ENCODE results near the gene AFF2.

The AFF2 gene

GRCh38 chrX:148500423-148501385 is at the start of gene AFF2:
Gene AFF2 (plus strand): TSS chrX:148500617. CDS start chrX:148501098, 481 bp downstream.
- in situ Hi-C loops (cut with MboI; ENCODE audit: low sequenced_read_pairs), result no loop called here

GRCh38 chrX:148457279-148457678 is 43.1 kb upstream of the AFF2 start:
- in situ Hi-C loops (cut with MboI; ENCODE audit: low sequenced_read_pairs), result no loop called here

- in situ Hi-C loops (cut with MboI; ENCODE audit: low sequenced_read_pairs), result no loop called here
These were observed 41.1 kb upstream of the AFF2 start for GRCh38 chrX:148459343-148459742.

GRCh38 chrX:148466292-148466691 is 34.1 kb upstream of the AFF2 start:
- in situ Hi-C loops (cut with MboI; ENCODE audit: low sequenced_read_pairs), result no loop called here

- in situ Hi-C loops (cut with MboI; ENCODE audit: low sequenced_read_pairs), result no loop called here
These were observed 30.1 kb upstream of the AFF2 start for GRCh38 chrX:148470324-148470723.

GRCh38 chrX:148474030-148474429 is 26.4 kb upstream of the AFF2 start:
- in situ Hi-C loops (cut with MboI; ENCODE audit: low sequenced_read_pairs), result no loop called here

- in situ Hi-C loops (cut with MboI; ENCODE audit: low sequenced_read_pairs), result no loop called here
These were observed 8.4 kb upstream of the AFF2 start for GRCh38 chrX:148492057-148492456.

- in situ Hi-C loops (cut with MboI; ENCODE audit: low sequenced_read_pairs), result no loop called here
These were observed 5.2 kb upstream of the AFF2 start for GRCh38 chrX:148495176-148495575.

- in situ Hi-C loops (cut with MboI; ENCODE audit: low sequenced_read_pairs), result no loop called here
These were observed 2.4 kb upstream of the AFF2 start for GRCh38 chrX:148498067-148498466.

GRCh38 chrX:148499638-148500422 is 587 bp upstream of the AFF2 start:
- in situ Hi-C loops (cut with MboI; ENCODE audit: low sequenced_read_pairs), result no loop called here

GRCh38 chrX:148501386-148502066 is 1.1 kb downstream of the AFF2 start:
- in situ Hi-C loops (cut with MboI; ENCODE audit: low sequenced_read_pairs), result no loop called here

- in situ Hi-C loops (cut with MboI; ENCODE audit: low sequenced_read_pairs), result no loop called here
These were observed 4.1 kb downstream of the AFF2 start for GRCh38 chrX:148504506-148504905.

- in situ Hi-C loops (cut with MboI; ENCODE audit: low sequenced_read_pairs), result no loop called here
These were observed 7.0 kb downstream of the AFF2 start for GRCh38 chrX:148507418-148507817.

GRCh38 chrX:148512453-148512852 is 12.0 kb downstream of the AFF2 start:
- in situ Hi-C loops (cut with MboI; ENCODE audit: low sequenced_read_pairs), result no loop called here

GRCh38 chrX:148513661-148514060 is 13.2 kb downstream of the AFF2 start:
- in situ Hi-C loops (cut with MboI; ENCODE audit: low sequenced_read_pairs), result no loop called here

- in situ Hi-C loops (cut with MboI; ENCODE audit: low sequenced_read_pairs), result no loop called here
These were observed 16.8 kb downstream of the AFF2 start for GRCh38 chrX:148517176-148517575.

GRCh38 chrX:148522006-148522405 is 21.6 kb downstream of the AFF2 start:
- in situ Hi-C loops (cut with MboI; ENCODE audit: low sequenced_read_pairs), result no loop called here

- in situ Hi-C loops (cut with MboI; ENCODE audit: low sequenced_read_pairs), result no loop called here
These were observed 23.1 kb downstream of the AFF2 start for GRCh38 chrX:148523303-148524080.

GRCh38 chrX:148530464-148531077 is 30.2 kb downstream of the AFF2 start:
- in situ Hi-C loops (cut with MboI; ENCODE audit: low sequenced_read_pairs), result no loop called here

- in situ Hi-C loops (cut with MboI; ENCODE audit: low sequenced_read_pairs), result no loop called here
These were observed 33.9 kb downstream of the AFF2 start for GRCh38 chrX:148534291-148534690.
